ENCODE results near the gene ELP4. TPM values are rescaled to one million over a fixed set of nuclear protein-coding genes. Genes with fewer than 3 reads are reported as not detected.

The ELP4 gene
- total and polyA plus RNA-seq, 2 donors (not counting 1 experiment from before 2014, with no cell fraction given): 7.1 to 31.3 TPM

GRCh38 chr11:31643857-31644256, 134.3 kb downstream of the ELP4 start:
- Mint-ChIP-seq H3K9me3 (ENCODE audit: insufficient read depth) (no peaks in the 10 kb centered on the region), H3K4me1 (no peaks in the 10 kb centered on the region), H3K27ac (no peak overlapping the region), H3K27me3 (no peaks in the 10 kb centered on the region), H3K4me3 (no peak overlapping the region)
- H3K4me2 ChIP-seq (replicated peaks; ENCODE audit: low read depth, low read length, poor library complexity, severe bottlenecking): no peak overlapping the region
- H3K79me2 ChIP-seq (ENCODE audit: control insufficient read depth, insufficient read depth, low read length): no peaks in the 10 kb centered on the region
- no peaks in the 10 kb centered on the region for H3K36me3 ChIP-seq (replicated peaks in 1 of 2; ENCODE audit: control extremely low read depth in 1 of 2, control insufficient read depth in 1 of 2, extremely low read depth in 1 of 2, insufficient read depth in 2 of 2, low read length in 1 of 2)
- ChIA-PET POLR2A (no interaction called here), CTCF (interaction anchor here (1.3 kb wide), 1 partner anchor 10 kb away, joined by 3 read pairs; no protein-coding TSS in a partner anchor)
- H3K9me3 ChIP-seq (ENCODE audit: control extremely low read depth in 1 of 3, control insufficient read depth in 2 of 3, insufficient read depth in 1 of 3, low read length in 2 of 3): no peaks in the 10 kb centered on the region
- H3K27ac ChIP-seq (ENCODE audit: low read length in 2 of 2): no peak overlapping the region
- WGBS (ENCODE audit: insufficient coverage): no CpG with 5 or more reads among the region's 1 CpG
- no peak overlapping the region for H3K9ac ChIP-seq (ENCODE audit: low read length)
- H4K20me1 ChIP-seq (ENCODE audit: control insufficient read depth, insufficient read depth, low read length, poor library complexity, severe bottlenecking): no peaks in the 10 kb centered on the region
- intact Hi-C loops (cut with micrococcal nuclease): no loop called here
- H3K4me1 ChIP-seq (ENCODE audit: control insufficient read depth in 2 of 2, insufficient read depth in 2 of 2, low read length in 2 of 2): no peaks in the 10 kb centered on the region
- DNase-seq: no peak
- H2AFZ ChIP-seq (ENCODE audit: insufficient read depth, low read depth, low read length, poor library complexity, severe bottlenecking): no peak overlapping the region
- TF ChIP-seq CTCF (IDR thresholded peaks at IDR 0.05) (no peak), EZH2 (IDR thresholded peaks at IDR 0.05; ENCODE audit: borderline replicate concordance, insufficient read depth, low read depth, low read length, poor library complexity, severe bottlenecking) (no peak)
- H3K27me3 ChIP-seq (replicated peaks in 1 of 4; ENCODE audit: control extremely low read depth in 1 of 4, control insufficient read depth in 3 of 4, insufficient read depth in 4 of 4, low read length in 3 of 4): no peaks in the 10 kb centered on the region
- ATAC-seq (ENCODE audit: low read depth): no peak
- H3K4me3 ChIP-seq (ENCODE audit: control extremely low read depth in 1 of 5, extremely low read depth in 1 of 5, insufficient read depth in 1 of 5, low read depth in 2 of 5, low read length in 4 of 5): no peak overlapping the region

GRCh38 chr11:31645747-31646146, 136.2 kb downstream of the ELP4 start:
- H3K9me3 ChIP-seq (ENCODE audit: control extremely low read depth in 1 of 3, control insufficient read depth in 2 of 3, insufficient read depth in 1 of 3, low read length in 2 of 3): no peaks in the 10 kb centered on the region
- no peaks in the 10 kb centered on the region for H3K9me3 Mint-ChIP-seq (ENCODE audit: insufficient read depth)
- no peak overlapping the region for H2AFZ ChIP-seq (ENCODE audit: insufficient read depth, low read depth, low read length, poor library complexity, severe bottlenecking)
- POLR2A ChIA-PET: no interaction called here
- intact Hi-C loops (cut with micrococcal nuclease): no loop called here
- no peak overlapping the region for H3K4me3 ChIP-seq (ENCODE audit: control extremely low read depth in 1 of 5, extremely low read depth in 1 of 5, insufficient read depth in 1 of 5, low read depth in 2 of 5, low read length in 4 of 5)
- no peak overlapping the region for H3K4me3 Mint-ChIP-seq
- H3K4me2 ChIP-seq (replicated peaks; ENCODE audit: low read depth, low read length, poor library complexity, severe bottlenecking): no peak overlapping the region
- H3K4me1 ChIP-seq (ENCODE audit: control insufficient read depth in 2 of 2, insufficient read depth in 2 of 2, low read length in 2 of 2): no peaks in the 10 kb centered on the region
- H4K20me1 ChIP-seq (ENCODE audit: control insufficient read depth, insufficient read depth, low read length, poor library complexity, severe bottlenecking): no peaks in the 10 kb centered on the region
- CTCF ChIA-PET: no interaction called here
- H3K9ac ChIP-seq (ENCODE audit: low read length): no peak overlapping the region
- no peak for TF ChIP-seq CTCF (IDR thresholded peaks at IDR 0.05)
- no peak for TF ChIP-seq EZH2 (IDR thresholded peaks at IDR 0.05; ENCODE audit: borderline replicate concordance, insufficient read depth, low read depth, low read length, poor library complexity, severe bottlenecking)
- no peaks in the 10 kb centered on the region for H3K79me2 ChIP-seq (ENCODE audit: control insufficient read depth, insufficient read depth, low read length)
- H3K4me1 Mint-ChIP-seq: no peaks in the 10 kb centered on the region
- no peak for ATAC-seq (ENCODE audit: low read depth)
- no peaks in the 10 kb centered on the region for H3K36me3 ChIP-seq (replicated peaks in 1 of 2; ENCODE audit: control extremely low read depth in 1 of 2, control insufficient read depth in 1 of 2, extremely low read depth in 1 of 2, insufficient read depth in 2 of 2, low read length in 1 of 2)
- H3K27me3 ChIP-seq (replicated peaks in 1 of 4; ENCODE audit: control extremely low read depth in 1 of 4, control insufficient read depth in 3 of 4, insufficient read depth in 4 of 4, low read length in 3 of 4): no peaks in the 10 kb centered on the region
- H3K27ac Mint-ChIP-seq: no peak overlapping the region
- no peak overlapping the region for H3K27ac ChIP-seq (ENCODE audit: low read length in 2 of 2)
- no peaks in the 10 kb centered on the region for H3K27me3 Mint-ChIP-seq
- no peak for DNase-seq

Measured in B cell (primary cell).